NT2/D1 (cell line): ENCODE results near the gene KLK13.

Experiments
- DNase-seq: peaks from one replicate; pipeline ENCODE4 v3.0.0-alpha.2; 2011; ENCODE audit warnings: low read depth, low spot score
- H3K27me3 ChIP-seq: 2 replicates; pipeline ENCODE4 v1.6.0; 2011; ENCODE audit warnings: mild to moderate bottlenecking; ENCODE audit not compliant: insufficient read length, insufficient read depth
- H3K36me3 ChIP-seq: 2 replicates; pipeline ENCODE4 v1.6.1; 2011; ENCODE audit warnings: mild to moderate bottlenecking, low read length, mixed read lengths; ENCODE audit not compliant: insufficient read depth, insufficient read length
- H3K4me1 ChIP-seq: 2 replicates; pipeline ENCODE4 v1.5.1; 2011; ENCODE audit not compliant: insufficient read depth, insufficient read length
- H3K4me3 ChIP-seq: 2 replicates; pipeline ENCODE4 v1.5.1; 2011; ENCODE audit warnings: low read depth; ENCODE audit not compliant: insufficient read length
- H3K9ac ChIP-seq: 2 replicates; pipeline ENCODE4 v1.6.0; 2011; ENCODE audit warnings: low read depth; ENCODE audit not compliant: insufficient read length
- H3K9me3 ChIP-seq: 2 replicates; pipeline ENCODE4 v1.5.1; 2011; ENCODE audit warnings: mild to moderate bottlenecking, low read length; ENCODE audit not compliant: insufficient read depth
- SUZ12 ChIP-seq: IDR thresholded peaks from 2 replicates; pipeline ENCODE4 v1.6.1; 2011; ENCODE audit not compliant: insufficient read length, insufficient read depth; ENCODE audit errors: extremely low read depth
- YY1 ChIP-seq: IDR thresholded peaks from 2 replicates; pipeline ENCODE4 v1.6.1; 2011; ENCODE audit not compliant: insufficient read length, insufficient read depth
- ZNF274 ChIP-seq: IDR thresholded peaks from 2 replicates; pipeline ENCODE4 v1.6.1; 2011; ENCODE audit warnings: mild to moderate bottlenecking, low read depth, low read length

KLK13 gene

GRCh38 chr19:51097796-51098195 lies 32.9 kb upstream of the KLK13 start:
- H3K4me1 ChIP-seq, result peaks cover 6% of the 10 kb centered on the region
- no peak overlapping the region for H3K4me3 ChIP-seq
- peaks cover 28% of the 10 kb centered on the region for H3K36me3 ChIP-seq
- H3K9me3 ChIP-seq, result no peaks in the 10 kb centered on the region
- no peaks in the 10 kb centered on the region for H3K27me3 ChIP-seq
- H3K9ac ChIP-seq, result no peak overlapping the region
- no peak for TF ChIP-seq SUZ12
- DNase-seq, result no peak

- DNase-seq, result peak; percentile 28
- no peak overlapping the region for H3K4me3 ChIP-seq
- no peaks in the 10 kb centered on the region for H3K9me3 ChIP-seq
- no peak overlapping the region for H3K9ac ChIP-seq
- TF ChIP-seq ZNF274, result no peak
- peaks cover 6% of the 10 kb centered on the region for H3K4me1 ChIP-seq
- no peaks in the 10 kb centered on the region for H3K27me3 ChIP-seq
- peaks cover 22% of the 10 kb centered on the region for H3K36me3 ChIP-seq
These were observed 32.4 kb upstream of the KLK13 start for GRCh38 chr19:51097166-51097738.

- DNase-seq, result no peak
- Histone ChIP-seq H3K36me3 (peaks cover 21% of the 10 kb centered on the region), H3K27me3 (no peaks in the 10 kb centered on the region), H3K9me3 (no peaks in the 10 kb centered on the region), H3K9ac (no peak overlapping the region), H3K4me3 (no peak overlapping the region), H3K4me1 (peaks cover 6% of the 10 kb centered on the region)
- TF ChIP-seq ZNF274 (no peak), SUZ12 (no peak), YY1 (no peak)
These were observed 31.7 kb upstream of the KLK13 start for GRCh38 chr19:51096473-51097165.

DNA sequence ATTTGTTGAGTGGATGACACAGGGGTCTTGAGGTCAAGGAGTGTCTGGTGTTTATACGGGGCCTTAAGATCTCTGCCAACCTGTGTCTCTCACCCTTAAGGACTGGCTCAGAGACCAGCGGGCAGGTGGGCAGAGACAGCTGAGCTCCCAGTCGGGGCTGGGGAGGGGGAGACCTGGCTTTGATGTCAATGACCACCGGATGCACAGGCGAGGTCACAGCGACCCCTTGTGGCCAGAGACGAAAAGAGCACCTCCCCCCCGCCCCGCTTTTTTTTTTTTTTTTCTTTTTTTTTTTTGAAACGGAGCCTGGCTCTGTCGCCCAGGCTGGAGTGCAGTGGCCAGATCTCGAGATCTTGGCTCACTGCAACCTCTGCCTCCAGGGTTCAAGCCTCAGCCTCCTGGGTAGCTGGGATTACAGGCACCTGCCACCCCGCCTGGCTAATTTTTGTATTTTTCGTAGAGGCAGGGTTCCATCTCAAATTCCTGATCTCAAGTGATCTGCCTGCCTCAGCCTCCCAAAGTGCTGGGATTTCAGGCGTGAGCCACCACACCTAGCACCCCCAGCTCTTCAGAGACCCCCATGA lies 29.9 kb upstream of the KLK13 start:
- Histone ChIP-seq H3K4me1 (peaks cover 6% of the 10 kb centered on the region), H3K9ac (no peak overlapping the region), H3K4me3 (no peak overlapping the region), H3K36me3 (peaks cover 9% of the 10 kb centered on the region), H3K9me3 (no peaks in the 10 kb centered on the region), H3K27me3 (no peaks in the 10 kb centered on the region)
- no peak for DNase-seq
- no peak for TF ChIP-seq SUZ12
- no peak for TF ChIP-seq YY1
- no peak for TF ChIP-seq ZNF274

- Histone ChIP-seq H3K36me3 (peaks cover 5% of the 10 kb centered on the region), H3K4me1 (peaks cover 6% of the 10 kb centered on the region), H3K4me3 (no peak overlapping the region), H3K27me3 (no peaks in the 10 kb centered on the region), H3K9ac (peak overlapping the region; percentile 8), H3K9me3 (no peaks in the 10 kb centered on the region)
- DNase-seq, result no peak
- no peak for TF ChIP-seq ZNF274
- no peak for TF ChIP-seq YY1
- no peak for TF ChIP-seq SUZ12
These were observed 28.8 kb upstream of the KLK13 start for GRCh38 chr19:51093510-51094345.

DNA sequence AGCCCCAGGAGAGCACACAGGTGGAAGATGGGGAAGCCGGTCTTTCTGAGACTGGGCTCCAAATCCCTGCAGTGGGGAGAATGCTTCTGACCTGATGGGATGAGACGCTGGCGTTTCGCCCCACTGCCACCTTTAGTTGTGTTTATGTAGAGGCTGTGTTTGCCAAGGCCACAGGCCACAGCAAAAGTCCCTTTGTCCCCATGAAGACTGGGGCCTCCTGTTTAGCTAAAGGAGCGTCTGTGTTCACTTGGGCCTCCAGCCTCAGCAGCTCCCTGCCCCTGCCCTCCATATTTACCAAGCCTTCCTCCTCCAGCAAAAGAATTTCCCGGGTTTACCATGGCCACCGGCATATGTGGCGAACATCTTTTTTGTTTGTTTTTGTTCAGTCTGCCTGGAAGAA lies 28.2 kb upstream of the KLK13 start:
- H3K36me3 ChIP-seq, result peaks cover 4% of the 10 kb centered on the region
- no peaks in the 10 kb centered on the region for H3K27me3 ChIP-seq
- H3K9ac ChIP-seq, result no peak overlapping the region
- no peaks in the 10 kb centered on the region for H3K9me3 ChIP-seq
- TF ChIP-seq ZNF274 (no peak), SUZ12 (no peak), YY1 (no peak)
- H3K4me1 ChIP-seq, result peaks cover 6% of the 10 kb centered on the region
- DNase-seq, result no peak
- no peak overlapping the region for H3K4me3 ChIP-seq
